ENCODE measurements around the gene SGTA. TPM values are rescaled to one million over a fixed set of nuclear protein-coding genes. Genes with fewer than 3 reads are reported as not detected.

The SGTA gene
- total RNA-seq, 1 donor from 2014 or later = 64.4 TPM

DNA sequence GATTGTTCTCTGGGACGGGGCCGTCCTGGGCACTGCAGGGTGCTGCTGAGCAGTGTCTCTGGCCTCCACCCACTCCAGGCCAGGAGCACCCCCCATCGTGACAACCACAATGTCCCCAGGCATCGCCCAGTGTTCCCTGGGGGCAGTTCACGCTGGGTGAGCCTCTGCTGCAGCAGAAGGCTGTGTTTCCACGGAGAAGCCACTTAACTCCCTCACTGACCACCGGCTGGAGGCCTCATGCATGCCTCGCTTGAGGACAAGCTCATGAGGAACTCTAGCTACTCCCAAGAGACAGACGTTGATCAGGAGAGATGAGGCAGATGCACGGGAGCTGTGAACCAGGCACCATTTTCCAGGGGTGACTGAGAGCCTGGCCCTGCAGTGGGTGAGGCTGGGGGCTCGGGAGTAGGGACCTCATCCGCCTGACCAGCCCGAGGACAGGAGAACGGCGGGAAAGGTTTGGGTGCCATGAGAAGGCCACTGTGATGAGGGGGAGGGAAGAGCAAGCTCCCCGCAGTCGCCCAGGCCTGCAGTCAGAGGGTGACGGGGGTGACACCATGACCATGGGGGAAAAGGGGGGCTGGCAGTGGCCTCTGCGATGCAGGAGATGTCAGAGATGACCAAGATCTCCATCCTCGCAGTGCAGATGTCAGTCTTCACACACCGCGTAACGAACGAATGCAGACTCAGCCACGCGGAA lies 48.3 kb downstream of the SGTA start:
- DNase-seq (ENCODE audit: extremely low spot score, unreplicated experiment) = no peak
- H3K9me3 Mint-ChIP-seq = no peaks in the 10 kb centered on the region
- no peak overlapping the region for H3K27ac Mint-ChIP-seq
- no peak overlapping the region for H3K4me3 Mint-ChIP-seq
- H3K36me3 Mint-ChIP-seq = peaks cover 5% of the 10 kb centered on the region
- H3K4me1 Mint-ChIP-seq (ENCODE audit: unreplicated experiment) = peaks cover 11% of the 10 kb centered on the region
- TF ChIP-seq, protein P1, sequence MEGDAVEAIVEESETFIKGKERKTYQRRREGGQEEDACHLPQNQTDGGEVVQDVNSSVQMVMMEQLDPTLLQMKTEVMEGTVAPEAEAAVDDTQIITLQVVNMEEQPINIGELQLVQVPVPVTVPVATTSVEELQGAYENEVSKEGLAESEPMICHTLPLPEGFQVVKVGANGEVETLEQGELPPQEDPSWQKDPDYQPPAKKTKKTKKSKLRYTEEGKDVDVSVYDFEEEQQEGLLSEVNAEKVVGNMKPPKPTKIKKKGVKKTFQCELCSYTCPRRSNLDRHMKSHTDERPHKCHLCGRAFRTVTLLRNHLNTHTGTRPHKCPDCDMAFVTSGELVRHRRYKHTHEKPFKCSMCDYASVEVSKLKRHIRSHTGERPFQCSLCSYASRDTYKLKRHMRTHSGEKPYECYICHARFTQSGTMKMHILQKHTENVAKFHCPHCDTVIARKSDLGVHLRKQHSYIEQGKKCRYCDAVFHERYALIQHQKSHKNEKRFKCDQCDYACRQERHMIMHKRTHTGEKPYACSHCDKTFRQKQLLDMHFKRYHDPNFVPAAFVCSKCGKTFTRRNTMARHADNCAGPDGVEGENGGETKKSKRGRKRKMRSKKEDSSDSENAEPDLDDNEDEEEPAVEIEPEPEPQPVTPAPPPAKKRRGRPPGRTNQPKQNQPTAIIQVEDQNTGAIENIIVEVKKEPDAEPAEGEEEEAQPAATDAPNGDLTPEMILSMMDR (conservative IDR thresholded peaks at IDR 0.05) = no peak
- H3K27me3 Mint-ChIP-seq = no peaks in the 10 kb centered on the region

DNA sequence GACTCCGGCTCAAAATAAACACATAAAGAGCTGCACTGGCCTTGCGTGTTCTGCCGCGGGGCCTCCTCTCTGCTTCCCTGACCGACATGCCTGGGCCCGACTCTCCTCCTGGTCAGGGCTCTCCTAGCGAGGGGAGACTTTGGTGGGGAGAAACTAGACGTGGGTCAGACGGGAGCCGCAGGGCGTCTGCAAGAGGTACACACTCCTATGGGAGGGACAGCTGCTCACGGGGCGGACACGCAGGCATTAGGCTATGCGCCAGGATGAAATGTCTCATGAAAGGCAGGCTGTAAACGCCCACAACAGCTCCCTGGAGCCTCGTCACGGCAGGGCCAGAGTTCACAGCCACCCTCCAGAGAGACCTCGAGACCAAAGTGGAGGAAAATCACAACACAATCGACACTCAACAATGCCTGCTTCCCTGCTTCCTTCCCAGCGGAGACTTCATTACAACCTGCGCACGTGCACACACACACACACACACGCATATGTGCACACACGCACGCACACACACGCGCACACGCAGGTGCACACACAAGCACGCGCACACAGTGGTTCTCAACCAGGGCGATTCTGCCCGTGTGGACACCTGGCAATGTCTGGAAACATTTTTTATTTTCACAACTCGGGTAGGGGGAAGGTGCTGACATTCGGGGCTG lies 49.0 kb downstream of the SGTA start:
- Mint-ChIP-seq H3K4me1 (ENCODE audit: unreplicated experiment) (peaks cover 7% of the 10 kb centered on the region), H3K27ac (no peak overlapping the region), H3K36me3 (peaks cover 5% of the 10 kb centered on the region), H3K9me3 (no peaks in the 10 kb centered on the region), H3K4me3 (no peak overlapping the region), H3K27me3 (no peaks in the 10 kb centered on the region)
- TF ChIP-seq, protein P1 (conservative IDR thresholded peaks at IDR 0.05) = no peak
- no peak for DNase-seq (ENCODE audit: extremely low spot score, unreplicated experiment)

DNA sequence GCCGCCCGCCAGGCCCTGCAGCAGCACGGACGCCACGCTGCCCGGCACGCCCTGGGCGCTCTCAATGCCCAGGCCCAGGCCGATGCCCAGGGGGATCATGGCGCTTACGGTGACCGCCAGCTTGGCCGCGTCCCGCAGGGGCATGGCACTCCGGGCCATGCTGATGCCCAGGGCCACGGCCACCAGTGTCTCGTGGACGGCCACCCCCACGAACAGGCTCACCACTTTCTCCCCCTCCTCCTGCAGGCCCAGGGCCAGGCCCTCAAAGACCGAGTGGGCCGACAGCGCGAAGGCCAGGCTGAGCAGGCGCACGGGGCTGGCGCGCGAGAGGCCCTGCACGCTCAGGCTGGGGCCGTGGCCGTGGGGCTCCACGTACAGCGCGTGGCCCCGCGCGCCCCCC lies 50.2 kb downstream of the SGTA start:
- TF ChIP-seq, protein P1 (conservative IDR thresholded peaks at IDR 0.05) = no peak
- H3K36me3 Mint-ChIP-seq = peaks cover 5% of the 10 kb centered on the region
- peaks cover 6% of the 10 kb centered on the region for H3K4me1 Mint-ChIP-seq (ENCODE audit: unreplicated experiment)

DNA sequence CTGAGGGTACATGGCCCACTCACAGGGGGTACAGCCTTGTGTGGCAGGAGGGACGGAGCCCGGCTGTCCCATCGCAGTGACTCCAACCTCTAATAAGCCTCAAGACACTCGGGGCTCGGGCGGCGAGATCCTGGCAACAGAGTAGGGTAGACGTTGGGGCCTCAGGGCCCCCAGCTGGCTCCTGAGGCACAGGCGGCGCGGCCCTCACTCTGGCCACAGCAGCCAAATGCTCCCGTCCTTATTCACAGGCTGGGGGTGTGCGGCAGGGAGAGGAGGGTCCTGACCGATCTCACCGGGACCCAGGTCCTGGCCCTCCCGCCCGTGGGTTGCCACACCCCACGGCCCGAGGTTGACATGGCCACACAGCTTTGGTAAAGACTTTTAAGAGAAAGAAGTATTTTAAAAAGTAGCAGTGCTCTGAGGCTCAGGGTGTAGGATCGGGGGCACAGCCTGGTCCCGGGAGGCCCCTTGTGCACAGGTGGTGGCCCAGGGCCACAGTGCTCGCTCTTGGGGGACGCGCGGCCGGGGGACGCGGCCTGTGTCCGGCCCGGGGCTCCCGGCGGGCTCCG lies 50.8 kb downstream of the SGTA start:
- TF ChIP-seq, protein P1 (conservative IDR thresholded peaks at IDR 0.05) = no peak
- H3K27ac Mint-ChIP-seq = no peak overlapping the region
- no peaks in the 10 kb centered on the region for H3K9me3 Mint-ChIP-seq
- peaks cover 12% of the 10 kb centered on the region for H3K27me3 Mint-ChIP-seq
- DNase-seq (ENCODE audit: extremely low spot score, unreplicated experiment) = no peak
- H3K4me3 Mint-ChIP-seq = no peak overlapping the region
- H3K4me1 Mint-ChIP-seq (ENCODE audit: unreplicated experiment) = peaks cover 6% of the 10 kb centered on the region
- H3K36me3 Mint-ChIP-seq = peaks cover 5% of the 10 kb centered on the region

More for the DNA sequence above, 50.2 kb downstream of the SGTA start:
- H3K9me3 Mint-ChIP-seq = no peaks in the 10 kb centered on the region
- peaks cover 6% of the 10 kb centered on the region for H3K27me3 Mint-ChIP-seq
- no peak for DNase-seq (ENCODE audit: extremely low spot score, unreplicated experiment)
- no peak overlapping the region for H3K4me3 Mint-ChIP-seq
- no peak overlapping the region for H3K27ac Mint-ChIP-seq

DNA sequence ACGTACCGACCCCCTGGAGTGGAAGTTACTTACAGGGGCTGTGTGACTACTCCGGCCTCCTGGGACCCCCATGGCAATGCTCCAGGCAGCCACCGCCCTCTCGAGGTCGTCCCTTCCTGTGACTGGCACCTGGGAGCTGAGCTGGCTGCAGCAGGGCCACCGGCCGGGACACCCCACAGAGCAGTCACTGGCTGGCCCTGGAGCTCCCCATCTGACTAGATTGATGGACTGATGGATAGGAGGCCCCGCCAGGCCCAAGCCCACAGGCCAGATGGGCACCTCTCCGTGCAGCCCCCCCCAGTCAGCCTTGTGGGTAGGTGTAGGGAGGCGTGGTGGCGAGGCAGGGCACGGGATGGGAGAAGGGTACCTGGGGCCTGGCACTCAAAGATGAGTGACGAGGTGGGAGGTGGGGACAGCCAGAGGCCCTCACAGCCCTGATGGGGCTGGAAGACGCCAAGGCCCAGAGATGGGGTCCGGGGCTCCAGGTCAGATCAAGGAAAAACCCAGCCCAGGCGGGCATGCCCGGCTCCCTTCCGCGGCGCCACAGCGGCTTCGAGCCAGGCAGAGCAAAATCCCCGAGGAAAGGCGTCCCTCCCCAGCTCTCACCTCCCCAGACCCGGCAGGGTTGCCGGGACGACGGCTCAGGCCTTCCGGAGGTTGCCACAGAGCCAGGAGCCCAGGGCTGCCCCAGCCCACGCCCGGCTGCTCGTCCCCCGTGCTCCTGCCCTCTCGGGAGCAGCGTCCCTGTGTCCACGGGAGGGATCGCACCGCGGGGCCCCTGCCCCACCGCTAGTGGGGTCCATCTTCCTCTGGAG lies 51.7 kb downstream of the SGTA start:
- Mint-ChIP-seq H3K36me3 (peaks cover under 1% of the 10 kb centered on the region), H3K9me3 (no peaks in the 10 kb centered on the region), H3K27me3 (peaks cover 17% of the 10 kb centered on the region), H3K27ac (no peak overlapping the region), H3K4me1 (ENCODE audit: unreplicated experiment) (peaks cover 6% of the 10 kb centered on the region), H3K4me3 (no peak overlapping the region)
- no peak for DNase-seq (ENCODE audit: extremely low spot score, unreplicated experiment)
- TF ChIP-seq, protein P1 (conservative IDR thresholded peaks at IDR 0.05) = no peak
